ENCODE results near the gene BMP4. TPM values are rescaled to one million over a fixed set of nuclear protein-coding genes. Genes with fewer than 3 reads are reported as not detected.

Gene BMP4
- total and polyA plus RNA-seq, 2 of the 13 experiments (the other 11 are each of a cell fraction or from before 2014, with no cell fraction given) = 56.4 to 169 TPM

DNA sequence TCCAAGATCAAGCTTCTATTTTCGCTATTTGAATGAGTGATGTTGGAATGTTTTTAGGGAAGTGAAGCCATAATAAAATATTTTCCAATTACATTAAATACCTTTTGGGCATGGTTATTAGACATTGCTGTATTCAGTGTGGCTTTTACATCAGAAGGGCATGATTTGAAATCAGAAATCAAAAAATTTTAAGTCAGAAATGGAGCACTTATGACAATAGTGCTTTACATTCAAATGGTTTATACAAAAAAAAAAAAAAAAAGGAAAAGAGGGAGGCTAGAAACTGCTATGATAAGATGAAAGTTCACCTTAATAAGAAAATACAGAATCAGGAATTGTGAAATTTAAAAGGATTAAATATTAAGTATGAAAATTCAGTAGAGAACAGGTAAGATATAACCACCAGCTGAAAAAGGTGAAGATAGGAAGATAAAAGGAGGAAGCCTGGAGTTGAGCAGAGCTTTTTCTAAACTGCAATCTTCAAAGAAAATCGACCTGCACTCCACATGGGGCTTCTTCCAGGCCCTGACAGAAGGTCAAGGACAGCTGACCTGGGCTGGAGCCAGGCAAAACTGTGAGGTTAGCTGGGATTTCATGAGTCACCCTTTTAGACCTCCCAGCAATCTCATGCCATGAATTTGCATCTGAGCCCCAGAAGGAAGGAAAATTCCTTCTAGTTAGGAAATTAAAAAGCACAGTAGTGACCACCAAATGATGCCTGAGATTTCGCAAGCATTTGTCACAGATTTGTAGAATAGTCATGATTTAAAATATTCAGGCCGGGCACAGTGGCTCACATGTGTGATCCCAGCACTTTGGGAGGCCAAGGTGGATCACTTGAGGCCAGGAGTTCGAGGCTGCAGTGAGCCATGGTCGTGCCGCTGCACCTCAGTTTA is 23.4 kb upstream of the BMP4 start (continued):
- TF ChIP-seq, protein P1, sequence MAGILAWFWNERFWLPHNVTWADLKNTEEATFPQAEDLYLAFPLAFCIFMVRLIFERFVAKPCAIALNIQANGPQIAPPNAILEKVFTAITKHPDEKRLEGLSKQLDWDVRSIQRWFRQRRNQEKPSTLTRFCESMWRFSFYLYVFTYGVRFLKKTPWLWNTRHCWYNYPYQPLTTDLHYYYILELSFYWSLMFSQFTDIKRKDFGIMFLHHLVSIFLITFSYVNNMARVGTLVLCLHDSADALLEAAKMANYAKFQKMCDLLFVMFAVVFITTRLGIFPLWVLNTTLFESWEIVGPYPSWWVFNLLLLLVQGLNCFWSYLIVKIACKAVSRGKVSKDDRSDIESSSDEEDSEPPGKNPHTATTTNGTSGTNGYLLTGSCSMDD (CRISPR knock-in tag; IDR thresholded peaks at IDR 0.05) = no peak
- TF ChIP-seq CBX5 (CRISPR knock-in tag; IDR thresholded peaks at IDR 0.05; ENCODE audit: borderline replicate concordance) (peak; percentile 31; the same call in 1 of the 2 replicates), KLF13 (CRISPR knock-in tag; IDR thresholded peaks at IDR 0.05) (no peak), ZNF724P (CRISPR knock-in tag; IDR thresholded peaks at IDR 0.05; ENCODE audit: borderline replicate concordance) (no peak), PCBP2 (optimal IDR thresholded peaks at IDR 0.05; ENCODE audit: low read depth, low read length, poor library complexity, severe bottlenecking) (no peak), ZNF547 (CRISPR knock-in tag; IDR thresholded peaks at IDR 0.05) (no peak), ZBTB8A (CRISPR knock-in tag; IDR thresholded peaks at IDR 0.05; ENCODE audit: borderline replicate concordance, low read depth) (no peak), ZNF710 (CRISPR knock-in tag; IDR thresholded peaks at IDR 0.05; ENCODE audit: borderline replicate concordance) (peak; percentile 89), NFYC (CRISPR knock-in tag; IDR thresholded peaks at IDR 0.05) (no peak), NFIC (IDR thresholded peaks at IDR 0.05; ENCODE audit: low read length) (peak; percentile 83), KLF16 (CRISPR knock-in tag; IDR thresholded peaks at IDR 0.05) (0 out of 4 replicates have a peak, but pooled peaks of 1 of the 2 experiments have one; percentile 38), POLR2A (IDR thresholded peaks at IDR 0.05; ENCODE audit: insufficient read depth in 1 of 2, low read depth in 2 of 2, low read length in 2 of 2) (no peak), ZNF383 (CRISPR knock-in tag; IDR thresholded peaks at IDR 0.05; ENCODE audit: borderline replicate concordance) (no peak), ZNF362 (CRISPR knock-in tag; IDR thresholded peaks at IDR 0.05; ENCODE audit: borderline replicate concordance) (peak; percentile 61; the same call in 1 of the 2 replicates), RAD51 (IDR thresholded peaks at IDR 0.05; ENCODE audit: borderline replicate concordance) (no peak), ZNF720 (CRISPR knock-in tag; IDR thresholded peaks at IDR 0.05) (no peak), MED1 (CRISPR knock-in tag; IDR thresholded peaks at IDR 0.05) (peak; percentile 94), RARA (CRISPR knock-in tag; IDR thresholded peaks at IDR 0.05) (peak; percentile 96), ZNF703 (CRISPR knock-in tag; IDR thresholded peaks at IDR 0.05; ENCODE audit: borderline replicate concordance) (no peak)
- TF ChIP-seq, protein P2, sequence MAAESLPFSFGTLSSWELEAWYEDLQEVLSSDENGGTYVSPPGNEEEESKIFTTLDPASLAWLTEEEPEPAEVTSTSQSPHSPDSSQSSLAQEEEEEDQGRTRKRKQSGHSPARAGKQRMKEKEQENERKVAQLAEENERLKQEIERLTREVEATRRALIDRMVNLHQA (CRISPR knock-in tag; IDR thresholded peaks at IDR 0.05) = no peak
- TF ChIP-seq, protein P3, sequence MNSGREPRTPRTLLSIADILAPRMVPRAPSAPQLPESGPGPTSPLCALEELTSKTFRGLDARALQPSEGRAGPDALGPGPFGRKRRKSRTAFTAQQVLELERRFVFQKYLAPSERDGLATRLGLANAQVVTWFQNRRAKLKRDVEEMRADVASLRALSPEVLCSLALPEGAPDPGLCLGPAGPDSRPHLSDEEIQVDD (CRISPR knock-in tag; IDR thresholded peaks at IDR 0.05; ENCODE audit: borderline replicate concordance) = no peak
- TF ChIP-seq, protein P4, sequence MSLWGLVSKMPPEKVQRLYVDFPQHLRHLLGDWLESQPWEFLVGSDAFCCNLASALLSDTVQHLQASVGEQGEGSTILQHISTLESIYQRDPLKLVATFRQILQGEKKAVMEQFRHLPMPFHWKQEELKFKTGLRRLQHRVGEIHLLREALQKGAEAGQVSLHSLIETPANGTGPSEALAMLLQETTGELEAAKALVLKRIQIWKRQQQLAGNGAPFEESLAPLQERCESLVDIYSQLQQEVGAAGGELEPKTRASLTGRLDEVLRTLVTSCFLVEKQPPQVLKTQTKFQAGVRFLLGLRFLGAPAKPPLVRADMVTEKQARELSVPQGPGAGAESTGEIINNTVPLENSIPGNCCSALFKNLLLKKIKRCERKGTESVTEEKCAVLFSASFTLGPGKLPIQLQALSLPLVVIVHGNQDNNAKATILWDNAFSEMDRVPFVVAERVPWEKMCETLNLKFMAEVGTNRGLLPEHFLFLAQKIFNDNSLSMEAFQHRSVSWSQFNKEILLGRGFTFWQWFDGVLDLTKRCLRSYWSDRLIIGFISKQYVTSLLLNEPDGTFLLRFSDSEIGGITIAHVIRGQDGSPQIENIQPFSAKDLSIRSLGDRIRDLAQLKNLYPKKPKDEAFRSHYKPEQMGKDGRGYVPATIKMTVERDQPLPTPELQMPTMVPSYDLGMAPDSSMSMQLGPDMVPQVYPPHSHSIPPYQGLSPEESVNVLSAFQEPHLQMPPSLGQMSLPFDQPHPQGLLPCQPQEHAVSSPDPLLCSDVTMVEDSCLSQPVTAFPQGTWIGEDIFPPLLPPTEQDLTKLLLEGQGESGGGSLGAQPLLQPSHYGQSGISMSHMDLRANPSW (CRISPR knock-in tag; IDR thresholded peaks at IDR 0.05; ENCODE audit: borderline replicate concordance) = no peak

Data from HepG2 (cell line).